ENCODE measurements around the gene DCDC1.

- no peak for TF ChIP-seq ZBTB7A (IDR thresholded peaks at IDR 0.05; ENCODE audit: low read depth)
- TF ChIP-seq EGR1 (IDR thresholded peaks at IDR 0.05), result no peak
- no peak for TF ChIP-seq EP300 (IDR thresholded peaks at IDR 0.05; ENCODE audit: borderline replicate concordance)
- TF ChIP-seq TAF1 (IDR thresholded peaks at IDR 0.05; ENCODE audit: low read depth), result no peak
- TF ChIP-seq TCF12 (IDR thresholded peaks at IDR 0.05; ENCODE audit: low read depth), result no peak
- TF ChIP-seq CEBPB (IDR thresholded peaks at IDR 0.05), result no peak
- no peak for TF ChIP-seq YY1 (IDR thresholded peaks at IDR 0.05; ENCODE audit: low read depth)
These were observed 280.4 kb downstream of the DCDC1 start for GRCh38 chr11:31089117-31089516.

Data from Ishikawa (cell line).